K562 (cell line): Measurements from ENCODE around the gene PGBD1. TPM values are rescaled to one million over a fixed set of nuclear protein-coding genes. Genes with fewer than 3 reads are reported as not detected.

Experiments used
- CBFB ChIP-seq: sonication (generic); formaldehyde crosslinking; IDR thresholded peaks from 2 replicates; pipeline ENCODE4 v1.4.0; 2020; ENCODE audit warnings: mild to moderate bottlenecking, missing genetic modification reagents
- CHD1 ChIP-seq: fragments of 200-600 bp; sonication (generic); IDR thresholded peaks from one replicate; pipeline ENCODE4 v1.6.1; 2012; ENCODE audit warnings: mild to moderate bottlenecking, moderate library complexity, low read length, inconsistent platforms
- EP300 ChIP-seq: IDR thresholded peaks from 2 replicates; pipeline ENCODE4 v1.6.1; 2012; ENCODE audit warnings: low read length, improper control_type of control experiment
- ESRRB ChIP-seq: fragments of 250-450 bp; sonication (Bioruptor Pico); IDR thresholded peaks from 2 replicates; pipeline ENCODE4 v1.5.0; 2020; ENCODE audit warnings: mild to moderate bottlenecking, moderate library complexity, borderline replicate concordance
- HMG20A ChIP-seq: fragments of 450-650 bp; formaldehyde crosslinking; conservative IDR thresholded peaks from 2 replicates; pipeline ENCODE4 v1.4.0; 2020; ENCODE audit warnings: mild to moderate bottlenecking, mixed read lengths
- ILF3 ChIP-seq: fragments of 450-650 bp; IDR thresholded peaks from 2 replicates; pipeline ENCODE4 v1.6.1; 2018; ENCODE audit warnings: antibody characterized with exemption, mild to moderate bottlenecking, moderate library complexity, borderline replicate concordance
- ILK ChIP-seq: fragments of 450-650 bp; IDR thresholded peaks from 2 replicates; pipeline ENCODE4 v1.6.1; 2016; ENCODE audit warnings: missing genetic modification characterization, low read depth, mild to moderate bottlenecking, missing compliant biosample characterization, moderate library complexity, borderline replicate concordance
- OTX1 ChIP-seq: fragments of 450-650 bp; formaldehyde crosslinking; IDR thresholded peaks from 2 replicates; pipeline ENCODE4 v1.4.0; 2022; ENCODE audit warnings: mild to moderate bottlenecking
- POLR3A ChIP-seq: IDR thresholded peaks from 2 replicates; pipeline ENCODE4 v1.6.1; 2011; ENCODE audit warnings: borderline replicate concordance, mild to moderate bottlenecking, moderate library complexity; ENCODE audit not compliant: insufficient read length, insufficient read depth; ENCODE audit errors: extremely low read depth
- PTBP1 ChIP-seq: fragments of 200-400 bp; formaldehyde crosslinking; IDR thresholded peaks from 2 replicates; pipeline ENCODE4 v1.6.1; 2017; ENCODE audit warnings: low read depth, low read length
- RB1 ChIP-seq: fragments of 450-650 bp; IDR thresholded peaks from 2 replicates; pipeline ENCODE4 v1.6.1; 2017; ENCODE audit warnings: low read depth, mild to moderate bottlenecking
- RBM15 ChIP-seq: fragments of 200-400 bp; formaldehyde crosslinking; IDR thresholded peaks from 2 replicates; pipeline ENCODE4 v1.6.1; 2018; ENCODE audit warnings: mild to moderate bottlenecking, low read length, moderate library complexity; ENCODE audit not compliant: insufficient read depth
- SMARCB1 ChIP-seq: IDR thresholded peaks from 2 replicates; pipeline ENCODE4 v1.6.1; 2011; ENCODE audit warnings: improper control_type of control experiment, low read depth; ENCODE audit not compliant: insufficient read length
- SPI1 ChIP-seq: IDR thresholded peaks from 2 replicates; pipeline ENCODE4 v1.6.1; 2011; ENCODE audit warnings: low read depth, low read length, control low read depth, borderline replicate concordance
- TAL1 ChIP-seq: fragments of 450-650 bp; IDR thresholded peaks from 2 replicates; pipeline ENCODE4 v1.6.1; 2016; ENCODE audit warnings: mild to moderate bottlenecking
- TCFL5 ChIP-seq: fragments of 250-450 bp; sonication (Bioruptor Pico); conservative IDR thresholded peaks from 2 replicates; pipeline ENCODE4 v1.6.1; 2021; ENCODE audit warnings: mild to moderate bottlenecking, moderate library complexity, matching md5 sums
- YBX1 ChIP-seq: fragments of 450-650 bp; IDR thresholded peaks from 2 replicates; pipeline ENCODE4 v1.7.1; 2016; ENCODE audit warnings: mild to moderate bottlenecking
- ZNF197 ChIP-seq: fragments of 200-800 bp; sonication (Bioruptor generic); IDR thresholded peaks from 2 replicates; pipeline ENCODE4 v1.6.1; 2016; ENCODE audit warnings: low read depth, missing genetic modification characterization, missing compliant biosample characterization
- ZNF212 ChIP-seq: fragments of 450-650 bp; formaldehyde crosslinking; IDR thresholded peaks from 2 replicates; pipeline ENCODE4 v1.4.0; 2020; ENCODE audit warnings: mild to moderate bottlenecking
- polyA plus RNA-seq, 8 experiments: library from polyadenylated mRNA; depleted of rRNA in 4 of 8; stranded (reverse) in 5 of 8; unstranded in 3 of 8; fragments of >200 nt; fragmentation: Nextera tagmentation in 2 of 8; fragmentation: Illumina TruSeq in 1 of 8; extraction: Ambion mirVana in 2 of 8; extraction: Trizol in 1 of 8; gene quantifications; 2 replicates each; pipeline versions ENCODE4 v1.2.1 to v1.2.3, GENCODE V29; 2011 to 2014; ENCODE audit warnings: inconsistent platforms in 1 of 8, missing spikeins in 1 of 8
- total RNA-seq, 7 experiments: library from RNA; depleted of rRNA in 6 of 7; stranded (reverse); fragments of >200 nt in 6 of 7; fragmentation: Illumina TruSeq in 2 of 7; extraction: Trizol in 2 of 7; gene quantifications; 2 replicates each; pipeline versions ENCODE4 v1.2.1 to v1.2.3, GENCODE V29; 2011 to 2021; ENCODE audit warnings: low replicate concordance in 1 of 7
- TF ChIP-seq, protein P1 (sequence below): sonication (generic); formaldehyde crosslinking; IDR thresholded peaks from 2 replicates; pipeline ENCODE4 v1.8.1; 2023; ENCODE audit warnings: missing genetic modification reagents, mild to moderate bottlenecking, borderline replicate concordance
- TF ChIP-seq, protein P2 (sequence below): fragments of 450-650 bp; conservative IDR thresholded peaks from 2 replicates; pipeline ENCODE4 v1.6.1; 2016; ENCODE audit warnings: missing genetic modification characterization, low read depth, mild to moderate bottlenecking, missing compliant biosample characterization, moderate library complexity
- TF ChIP-seq, protein P3 (sequence below), 2 experiments: fragments of 450-650 bp; conservative IDR thresholded peaks; 2 replicates each; pipeline ENCODE4 v1.6.1; 2017; ENCODE audit warnings: mild to moderate bottlenecking in 2 of 2, moderate library complexity in 2 of 2

Gene PGBD1
- total and polyA plus RNA-seq, 9 of the 15 experiments (the other 6 are each of a cell fraction or from before 2014, with no cell fraction given) = 3.3 to 9.0 (median 7.3) TPM

DNA sequence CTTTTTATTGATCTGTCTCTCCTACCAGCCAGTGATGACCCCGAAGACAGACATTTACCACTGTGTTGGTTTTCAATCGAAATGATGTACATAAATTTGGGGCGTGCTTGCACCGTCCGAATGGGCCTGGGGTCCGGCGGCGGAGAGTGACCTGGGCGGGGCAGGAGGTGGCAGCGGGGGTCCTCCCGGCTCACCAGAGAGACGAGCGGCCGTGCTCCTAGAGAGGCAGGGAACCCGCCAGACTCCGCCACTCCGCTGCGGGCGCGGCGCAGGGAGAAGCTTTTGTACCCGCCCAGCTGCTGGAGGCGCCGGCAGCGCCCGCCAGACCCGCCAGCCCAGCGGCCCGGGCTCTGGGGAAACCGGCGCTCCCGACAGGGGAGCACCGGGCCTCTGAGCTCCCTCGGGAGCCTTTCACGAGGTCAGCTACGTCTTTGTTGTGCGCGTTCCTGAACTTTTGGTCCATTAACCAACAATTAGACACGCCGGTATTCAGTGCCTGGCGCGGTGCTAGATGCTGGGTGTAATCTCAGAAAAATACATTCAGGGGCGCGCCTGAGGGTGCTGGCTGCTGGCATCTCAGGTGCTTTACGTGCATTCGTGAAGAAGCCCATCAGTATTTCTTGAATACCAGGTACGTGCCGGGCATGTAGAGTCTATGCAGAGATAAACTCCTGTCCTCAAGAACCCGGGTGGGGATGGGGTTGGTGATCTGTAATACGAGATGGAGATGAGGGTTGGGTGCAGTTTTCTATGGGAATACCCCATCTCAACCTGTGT lies at the start of gene PGBD1 (continued):
- TF ChIP-seq, protein P1, sequence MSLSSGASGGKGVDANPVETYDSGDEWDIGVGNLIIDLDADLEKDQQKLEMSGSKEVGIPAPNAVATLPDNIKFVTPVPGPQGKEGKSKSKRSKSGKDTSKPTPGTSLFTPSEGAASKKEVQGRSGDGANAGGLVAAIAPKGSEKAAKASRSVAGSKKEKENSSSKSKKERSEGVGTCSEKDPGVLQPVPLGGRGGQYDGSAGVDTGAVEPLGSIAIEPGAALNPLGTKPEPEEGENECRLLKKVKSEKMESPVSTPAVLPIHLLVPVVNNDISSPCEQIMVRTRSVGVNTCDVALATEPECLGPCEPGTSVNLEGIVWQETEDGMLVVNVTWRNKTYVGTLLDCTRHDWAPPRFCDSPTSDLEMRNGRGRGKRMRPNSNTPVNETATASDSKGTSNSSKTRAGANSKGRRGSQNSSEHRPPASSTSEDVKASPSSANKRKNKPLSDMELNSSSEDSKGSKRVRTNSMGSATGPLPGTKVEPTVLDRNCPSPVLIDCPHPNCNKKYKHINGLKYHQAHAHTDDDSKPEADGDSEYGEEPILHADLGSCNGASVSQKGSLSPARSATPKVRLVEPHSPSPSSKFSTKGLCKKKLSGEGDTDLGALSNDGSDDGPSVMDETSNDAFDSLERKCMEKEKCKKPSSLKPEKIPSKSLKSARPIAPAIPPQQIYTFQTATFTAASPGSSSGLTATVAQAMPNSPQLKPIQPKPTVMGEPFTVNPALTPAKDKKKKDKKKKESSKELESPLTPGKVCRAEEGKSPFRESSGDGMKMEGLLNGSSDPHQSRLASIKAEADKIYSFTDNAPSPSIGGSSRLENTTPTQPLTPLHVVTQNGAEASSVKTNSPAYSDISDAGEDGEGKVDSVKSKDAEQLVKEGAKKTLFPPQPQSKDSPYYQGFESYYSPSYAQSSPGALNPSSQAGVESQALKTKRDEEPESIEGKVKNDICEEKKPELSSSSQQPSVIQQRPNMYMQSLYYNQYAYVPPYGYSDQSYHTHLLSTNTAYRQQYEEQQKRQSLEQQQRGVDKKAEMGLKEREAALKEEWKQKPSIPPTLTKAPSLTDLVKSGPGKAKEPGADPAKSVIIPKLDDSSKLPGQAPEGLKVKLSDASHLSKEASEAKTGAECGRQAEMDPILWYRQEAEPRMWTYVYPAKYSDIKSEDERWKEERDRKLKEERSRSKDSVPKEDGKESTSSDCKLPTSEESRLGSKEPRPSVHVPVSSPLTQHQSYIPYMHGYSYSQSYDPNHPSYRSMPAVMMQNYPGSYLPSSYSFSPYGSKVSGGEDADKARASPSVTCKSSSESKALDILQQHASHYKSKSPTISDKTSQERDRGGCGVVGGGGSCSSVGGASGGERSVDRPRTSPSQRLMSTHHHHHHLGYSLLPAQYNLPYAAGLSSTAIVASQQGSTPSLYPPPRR (CRISPR knock-in tag) = no peak; the same call in 1 of the 2 replicates
- TF ChIP-seq EP300 (no peak), POLR3A (no peak), SMARCB1 (peak; percentile 43), ESRRB (CRISPR knock-in tag) (no peak), TAL1 (no peak), ILF3 (no peak), TCFL5 (CRISPR knock-in tag) (no peak), SPI1 (no peak), ZNF197 (CRISPR knock-in tag) (no peak), RBM15 (no peak), CBFB (no peak), RB1 (peak; percentile 88), ILK (tag) (no peak), ZNF212 (CRISPR knock-in tag) (no peak), CHD1 (peak; percentile 83), YBX1 (no peak), HMG20A (CRISPR knock-in tag) (no peak), PTBP1 (no peak), OTX1 (CRISPR knock-in tag) (no peak)
- TF ChIP-seq, protein P2, sequence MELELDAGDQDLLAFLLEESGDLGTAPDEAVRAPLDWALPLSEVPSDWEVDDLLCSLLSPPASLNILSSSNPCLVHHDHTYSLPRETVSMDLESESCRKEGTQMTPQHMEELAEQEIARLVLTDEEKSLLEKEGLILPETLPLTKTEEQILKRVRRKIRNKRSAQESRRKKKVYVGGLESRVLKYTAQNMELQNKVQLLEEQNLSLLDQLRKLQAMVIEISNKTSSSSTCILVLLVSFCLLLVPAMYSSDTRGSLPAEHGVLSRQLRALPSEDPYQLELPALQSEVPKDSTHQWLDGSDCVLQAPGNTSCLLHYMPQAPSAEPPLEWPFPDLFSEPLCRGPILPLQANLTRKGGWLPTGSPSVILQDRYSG (tag) = no peak
- TF ChIP-seq, protein P3, sequence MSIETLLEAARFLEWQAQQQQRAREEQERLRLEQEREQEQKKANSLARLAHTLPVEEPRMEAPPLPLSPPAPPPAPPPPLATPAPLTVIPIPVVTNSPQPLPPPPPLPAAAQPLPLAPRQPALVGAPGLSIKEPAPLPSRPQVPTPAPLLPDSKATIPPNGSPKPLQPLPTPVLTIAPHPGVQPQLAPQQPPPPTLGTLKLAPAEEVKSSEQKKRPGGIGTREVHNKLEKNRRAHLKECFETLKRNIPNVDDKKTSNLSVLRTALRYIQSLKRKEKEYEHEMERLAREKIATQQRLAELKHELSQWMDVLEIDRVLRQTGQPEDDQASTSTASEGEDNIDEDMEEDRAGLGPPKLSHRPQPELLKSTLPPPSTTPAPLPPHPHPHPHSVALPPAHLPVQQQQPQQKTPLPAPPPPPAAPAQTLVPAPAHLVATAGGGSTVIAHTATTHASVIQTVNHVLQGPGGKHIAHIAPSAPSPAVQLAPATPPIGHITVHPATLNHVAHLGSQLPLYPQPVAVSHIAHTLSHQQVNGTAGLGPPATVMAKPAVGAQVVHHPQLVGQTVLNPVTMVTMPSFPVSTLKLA (conservative IDR thresholded peaks at IDR 0.05) = peak in 1 of 2 experiments; percentile 73; a peak in 1 of 4 replicates
